ENCODE data around the gene ADAMTS8. TPM values are rescaled to one million over a fixed set of nuclear protein-coding genes. Genes with fewer than 3 reads are reported as not detected.
"Not testable (repeated sequence)": the region's sequence is repeated elsewhere in the genome, so short reads cannot be mapped to it uniquely, and the experiment has no call there.

The ADAMTS8 gene
- total RNA-seq, 2 donors from 2014 or later: not detected

- Mint-ChIP-seq H3K4me1 (ENCODE audit: low read depth in 2 of 2) (no peaks in the 10 kb centered on the region), H3K4me3 (no peak overlapping the region), H3K9me3 (no peaks in the 10 kb centered on the region), H3K27ac (no peak overlapping the region), H3K27me3 (peaks cover 16 to 19% of the 10 kb centered on the region in 2 donors), H3K36me3 (no peaks in the 10 kb centered on the region)
- no peak for ATAC-seq
- DNase-seq (ENCODE audit: low spot score): no peak
Observed at GRCh38 chr11:130452176-130452575, 23.8 kb upstream of the ADAMTS8 start.

GRCh38 chr11:130451231-130452019 is 23.0 kb upstream of the ADAMTS8 start:
- peaks cover 16 to 23% of the 10 kb centered on the region in 2 donors for H3K27me3 Mint-ChIP-seq
- H3K9me3 Mint-ChIP-seq: no peaks in the 10 kb centered on the region
- no peak overlapping the region for H3K4me3 Mint-ChIP-seq
- H3K4me1 Mint-ChIP-seq (ENCODE audit: low read depth in 2 of 2): no peaks in the 10 kb centered on the region
- no peak overlapping the region for H3K27ac Mint-ChIP-seq
- ATAC-seq (no peak), DNase-seq (ENCODE audit: low spot score) (no peak)
- H3K36me3 Mint-ChIP-seq: no peaks in the 10 kb centered on the region

- H3K27ac Mint-ChIP-seq: no peak overlapping the region
- H3K36me3 Mint-ChIP-seq: no peaks in the 10 kb centered on the region
- no peaks in the 10 kb centered on the region for H3K9me3 Mint-ChIP-seq
- H3K4me3 Mint-ChIP-seq: no peak overlapping the region
- no peaks in the 10 kb centered on the region for H3K4me1 Mint-ChIP-seq (ENCODE audit: low read depth in 2 of 2)
- peaks cover 16 to 24% of the 10 kb centered on the region in 2 donors for H3K27me3 Mint-ChIP-seq
- ATAC-seq (no peak), DNase-seq (ENCODE audit: low spot score) (no peak)
Observed at GRCh38 chr11:130449996-130450769, 21.8 kb upstream of the ADAMTS8 start.

- DNase-seq (ENCODE audit: low spot score) (no peak), ATAC-seq (no peak)
- Mint-ChIP-seq H3K27me3 (peaks cover 15 to 26% of the 10 kb centered on the region in 2 donors), H3K36me3 (no peaks in the 10 kb centered on the region), H3K27ac (no peak overlapping the region), H3K9me3 (no peaks in the 10 kb centered on the region), H3K4me1 (ENCODE audit: low read depth in 2 of 2) (no peaks in the 10 kb centered on the region), H3K4me3 (peak overlapping the region; percentile 68)
Observed at GRCh38 chr11:130449310-130449990, 21.0 kb upstream of the ADAMTS8 start.

GRCh38 chr11:130448416-130449309 is 20.3 kb upstream of the ADAMTS8 start, which contains the start of gene ADAMTS15:
ADAMTS15 (plus strand) TSS chr11:130448645; CDS start chr11:130448974, 329 bp downstream.
- H3K4me1 Mint-ChIP-seq (ENCODE audit: low read depth in 2 of 2): no peaks in the 10 kb centered on the region
- peak; percentile 80 to 85 for ATAC-seq
- no peaks in the 10 kb centered on the region for H3K9me3 Mint-ChIP-seq
- no peak within 1 kb of the TSS for H3K27ac Mint-ChIP-seq
- no peaks in the 10 kb centered on the region for H3K36me3 Mint-ChIP-seq
- peak within 1 kb of the TSS; percentile 68 for H3K4me3 Mint-ChIP-seq
- peaks cover 8 to 22% of the 10 kb centered on the region in 2 donors for H3K27me3 Mint-ChIP-seq
- peak; percentile 67 for DNase-seq (ENCODE audit: low spot score)

GRCh38 chr11:130448039-130448415 is 19.6 kb upstream of the ADAMTS8 start:
- H3K4me1 Mint-ChIP-seq (ENCODE audit: low read depth in 2 of 2): no peaks in the 10 kb centered on the region
- peak overlapping the region; percentile 68 for H3K4me3 Mint-ChIP-seq
- DNase-seq (ENCODE audit: low spot score): no peak
- no peaks in the 10 kb centered on the region for H3K36me3 Mint-ChIP-seq
- H3K27me3 Mint-ChIP-seq: peaks cover 3 to 22% of the 10 kb centered on the region in 2 donors
- H3K27ac Mint-ChIP-seq: no peak overlapping the region
- ATAC-seq: no peak
- H3K9me3 Mint-ChIP-seq: no peaks in the 10 kb centered on the region

- H3K27me3 Mint-ChIP-seq: peaks cover 0 to 21% of the 10 kb centered on the region in 2 donors
- ATAC-seq (no peak), DNase-seq (ENCODE audit: low spot score) (no peak)
- no peak overlapping the region for H3K4me3 Mint-ChIP-seq
- no peak overlapping the region for H3K27ac Mint-ChIP-seq
- H3K4me1 Mint-ChIP-seq (ENCODE audit: low read depth in 2 of 2): no peaks in the 10 kb centered on the region
- no peaks in the 10 kb centered on the region for H3K9me3 Mint-ChIP-seq
- no peaks in the 10 kb centered on the region for H3K36me3 Mint-ChIP-seq
Observed at GRCh38 chr11:130445788-130446187, 17.4 kb upstream of the ADAMTS8 start.

GRCh38 chr11:130442737-130443136 is 14.3 kb upstream of the ADAMTS8 start:
- Mint-ChIP-seq H3K36me3 (no peaks in the 10 kb centered on the region), H3K27me3 (peaks cover 0 to 19% of the 10 kb centered on the region in 2 donors), H3K4me1 (ENCODE audit: low read depth in 2 of 2) (peaks cover 16 to 25% of the 10 kb centered on the region in 2 donors), H3K27ac (no peak overlapping the region), H3K4me3 (no peak overlapping the region), H3K9me3 (no peaks in the 10 kb centered on the region)
- ATAC-seq: no peak
- peak; percentile 18 for DNase-seq (ENCODE audit: low spot score)

GRCh38 chr11:130441719-130442118 is 13.3 kb upstream of the ADAMTS8 start:
- H3K27me3 Mint-ChIP-seq: peaks cover 0 to 16% of the 10 kb centered on the region in 2 donors
- H3K27ac Mint-ChIP-seq: no peak overlapping the region
- DNase-seq (ENCODE audit: low spot score) (no peak), ATAC-seq (no peak)
- H3K4me3 Mint-ChIP-seq: no peak overlapping the region
- H3K36me3 Mint-ChIP-seq: no peaks in the 10 kb centered on the region
- no peaks in the 10 kb centered on the region for H3K9me3 Mint-ChIP-seq
- peaks cover 16 to 25% of the 10 kb centered on the region in 2 donors for H3K4me1 Mint-ChIP-seq (ENCODE audit: low read depth in 2 of 2)

GRCh38 chr11:130439876-130440275 is 11.5 kb upstream of the ADAMTS8 start:
- H3K27me3 Mint-ChIP-seq: peaks cover 0 to 13% of the 10 kb centered on the region in 2 donors
- H3K4me1 Mint-ChIP-seq (ENCODE audit: low read depth in 2 of 2): peaks cover 16 to 25% of the 10 kb centered on the region in 2 donors
- DNase-seq (ENCODE audit: low spot score): no peak
- no peaks in the 10 kb centered on the region for H3K36me3 Mint-ChIP-seq
- no peak for ATAC-seq
- H3K4me3 Mint-ChIP-seq: no peak overlapping the region
- no peak overlapping the region for H3K27ac Mint-ChIP-seq
- H3K9me3 Mint-ChIP-seq: no peaks in the 10 kb centered on the region

- Mint-ChIP-seq H3K4me1 (ENCODE audit: low read depth in 2 of 2) (peaks cover 16 to 25% of the 10 kb centered on the region in 2 donors), H3K36me3 (no peaks in the 10 kb centered on the region), H3K4me3 (peak overlapping the region; percentile 69), H3K27ac (peak overlapping the region; percentile 58 to 66), H3K9me3 (no peaks in the 10 kb centered on the region), H3K27me3 (peaks cover 0 to 11% of the 10 kb centered on the region in 2 donors)
- ATAC-seq (peak in 1 of 2 donors; percentile 76), DNase-seq (ENCODE audit: low spot score) (peak; percentile 66)
Observed at GRCh38 chr11:130439160-130439519, 10.7 kb upstream of the ADAMTS8 start.

- DNase-seq (ENCODE audit: low spot score); ATAC-seq; H3K36me3 Mint-ChIP-seq; H3K9me3 Mint-ChIP-seq: not testable (repeated sequence)
- Mint-ChIP-seq H3K4me1 (ENCODE audit: low read depth in 2 of 2) (peaks cover 16 to 25% of the 10 kb centered on the region in 2 donors), H3K27me3 (peaks cover 0 to 11% of the 10 kb centered on the region in 2 donors), H3K27ac (peak overlapping the region; percentile 58 to 66), H3K4me3 (peak overlapping the region; percentile 69)
Observed at GRCh38 chr11:130438401-130439159, 10.2 kb upstream of the ADAMTS8 start.

All from natural killer cell treated with Interleukin-12 subunit alpha and Interleukin-12 subunit beta and Interleukin-15 and Interleukin-18, amount 100 ng/mL, for 72 hours (primary cell).